GM13976 (cell line): ENCODE measurements around the gene UTP4.
"Not testable (repeated sequence)": the region's sequence is repeated elsewhere in the genome, so short reads cannot be mapped to it uniquely, and the experiment has no call there.

Experiments
- DNase-seq: peaks from one replicate; pipeline ENCODE4 v3.0.0; 2012; ENCODE audit warnings: low spot score
- CTCF ChIP-seq: IDR thresholded peaks from 2 replicates; pipeline ENCODE4 v1.5.1; 2012; ENCODE audit warnings: borderline replicate concordance, mild to moderate bottlenecking; ENCODE audit not compliant: insufficient read depth; ENCODE audit errors: extremely low read depth, missing control alignments, control extremely low read depth
- in situ Hi-C: fragments of 300-500 bp; cut with MboI; formaldehyde crosslinking; loops from one replicate; pipeline ENCODE4 v1.12.0; 2022; ENCODE audit warnings: low sequenced_read_pairs, mixed read lengths, inconsistent platforms; ENCODE audit not compliant: unreplicated experiment

UTP4 gene

GRCh38 chr16:69138608-69139007, 6.2 kb downstream of the UTP4 start:
- no peak for DNase-seq
- in situ Hi-C loops: no loop called here
- TF ChIP-seq CTCF: no peak

GRCh38 chr16:69139464-69139863, 7.0 kb downstream of the UTP4 start:
- DNase-seq, in situ Hi-C loops: not testable (repeated sequence)

- no peak for TF ChIP-seq CTCF
- DNase-seq: no peak
- in situ Hi-C loops: no loop called here
These were observed 8.6 kb downstream of the UTP4 start for GRCh38 chr16:69141014-69141413.

- in situ Hi-C loops: no loop called here
- no peak for TF ChIP-seq CTCF
- DNase-seq: no peak
These were observed 9.5 kb downstream of the UTP4 start for GRCh38 chr16:69141936-69142335.

GRCh38 chr16:69143116-69143515, 10.7 kb downstream of the UTP4 start:
- no peak for DNase-seq
- no peak for TF ChIP-seq CTCF
- in situ Hi-C loops: no loop called here

- TF ChIP-seq CTCF: no peak
- no peak for DNase-seq
- in situ Hi-C loops: no loop called here
These were observed 13.2 kb downstream of the UTP4 start for GRCh38 chr16:69145658-69146057.

- in situ Hi-C loops: loop anchor here (10.0 kb wide), 1 partner anchor 135 kb away; no protein-coding TSS in a partner anchor
- DNase-seq: not testable (repeated sequence)
These were observed 17.2 kb downstream of the UTP4 start for GRCh38 chr16:69149621-69150020.

GRCh38 chr16:69150146-69150865, 17.9 kb downstream of the UTP4 start:
- DNase-seq: peak; percentile 73
- in situ Hi-C loops: loop anchor here (10.0 kb wide), 1 partner anchor 134 kb away; no protein-coding TSS in a partner anchor
- peak; percentile 68 for TF ChIP-seq CTCF
